ENCODE results near the gene TSPAN13.

Gene TSPAN13

DNA sequence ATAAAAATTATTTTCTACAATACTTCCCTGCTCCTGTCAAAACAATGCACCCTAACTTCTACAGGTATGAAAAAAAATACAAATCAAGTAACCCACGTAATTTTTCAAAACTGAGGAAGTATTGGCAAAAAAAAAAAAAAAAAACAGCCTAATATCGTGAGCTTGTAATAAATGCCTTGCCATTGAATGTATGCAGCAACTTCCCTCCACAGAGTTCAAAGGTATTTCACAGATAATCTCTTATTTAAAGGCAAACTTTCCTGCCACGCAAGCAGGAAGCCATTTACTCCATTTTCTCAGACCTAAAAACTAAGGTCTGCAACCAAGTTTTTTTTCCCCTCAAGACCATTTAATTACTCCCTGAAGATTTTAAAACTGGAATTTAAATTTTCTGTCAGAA is 51.9 kb downstream of the TSPAN13 start:
- Histone ChIP-seq H3K27ac (ENCODE audit: low read length) (no peak overlapping the region), H3K9ac (ENCODE audit: low read length) (no peak overlapping the region), H3K79me2 (ENCODE audit: low read length) (no peaks in the 10 kb centered on the region), H4K20me1 (ENCODE audit: insufficient read depth, low read length) (no peaks in the 10 kb centered on the region), H3K4me1 (ENCODE audit: low read length) (no peaks in the 10 kb centered on the region), H3K9me3 (ENCODE audit: insufficient read depth, low read length) (no peaks in the 10 kb centered on the region), H3K4me3 (ENCODE audit: low read length) (no peak overlapping the region), H3K36me3 (replicated peaks; ENCODE audit: low read depth, low read length) (no peaks in the 10 kb centered on the region), H3K27me3 (ENCODE audit: low read depth, low read length) (no peaks in the 10 kb centered on the region), H3K4me2 (ENCODE audit: low read length) (no peak overlapping the region), H2AFZ (ENCODE audit: low read depth, low read length) (no peak overlapping the region)
- TF ChIP-seq EZH2phosphoT487 (IDR thresholded peaks at IDR 0.05; ENCODE audit: low read depth) = no peak
- TF ChIP-seq, protein P1, sequence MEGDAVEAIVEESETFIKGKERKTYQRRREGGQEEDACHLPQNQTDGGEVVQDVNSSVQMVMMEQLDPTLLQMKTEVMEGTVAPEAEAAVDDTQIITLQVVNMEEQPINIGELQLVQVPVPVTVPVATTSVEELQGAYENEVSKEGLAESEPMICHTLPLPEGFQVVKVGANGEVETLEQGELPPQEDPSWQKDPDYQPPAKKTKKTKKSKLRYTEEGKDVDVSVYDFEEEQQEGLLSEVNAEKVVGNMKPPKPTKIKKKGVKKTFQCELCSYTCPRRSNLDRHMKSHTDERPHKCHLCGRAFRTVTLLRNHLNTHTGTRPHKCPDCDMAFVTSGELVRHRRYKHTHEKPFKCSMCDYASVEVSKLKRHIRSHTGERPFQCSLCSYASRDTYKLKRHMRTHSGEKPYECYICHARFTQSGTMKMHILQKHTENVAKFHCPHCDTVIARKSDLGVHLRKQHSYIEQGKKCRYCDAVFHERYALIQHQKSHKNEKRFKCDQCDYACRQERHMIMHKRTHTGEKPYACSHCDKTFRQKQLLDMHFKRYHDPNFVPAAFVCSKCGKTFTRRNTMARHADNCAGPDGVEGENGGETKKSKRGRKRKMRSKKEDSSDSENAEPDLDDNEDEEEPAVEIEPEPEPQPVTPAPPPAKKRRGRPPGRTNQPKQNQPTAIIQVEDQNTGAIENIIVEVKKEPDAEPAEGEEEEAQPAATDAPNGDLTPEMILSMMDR (IDR thresholded peaks at IDR 0.05; ENCODE audit: low read depth, low read length) = no peak

DNA sequence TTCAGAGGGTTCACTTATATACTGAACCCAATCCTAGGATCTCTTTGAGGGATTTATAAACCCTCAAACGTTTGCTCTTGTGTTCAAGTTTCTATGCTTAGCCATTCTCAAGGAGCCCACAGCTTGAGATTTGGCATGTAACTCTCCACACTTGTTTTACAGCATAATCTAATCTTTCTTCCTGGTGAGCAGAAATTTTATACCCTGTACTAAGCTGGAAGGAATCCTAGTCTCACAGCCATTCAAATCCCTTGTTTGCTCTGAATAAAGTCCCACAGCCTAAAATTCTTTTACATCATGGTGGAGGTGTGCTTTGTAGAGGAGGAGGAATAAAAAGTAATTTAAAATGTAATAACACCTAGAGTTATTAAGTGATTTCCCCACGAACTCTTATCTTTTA is 56.6 kb downstream of the TSPAN13 start:
- Histone ChIP-seq H2AFZ (ENCODE audit: low read depth, low read length) (no peak overlapping the region), H3K4me1 (ENCODE audit: low read length) (peaks cover 10% of the 10 kb centered on the region), H3K27ac (ENCODE audit: low read length) (no peak overlapping the region), H3K4me3 (ENCODE audit: low read length) (no peak overlapping the region), H3K36me3 (replicated peaks; ENCODE audit: low read depth, low read length) (no peaks in the 10 kb centered on the region), H3K9ac (ENCODE audit: low read length) (no peak overlapping the region), H3K4me2 (ENCODE audit: low read length) (no peak overlapping the region), H4K20me1 (ENCODE audit: insufficient read depth, low read length) (no peaks in the 10 kb centered on the region), H3K9me3 (ENCODE audit: insufficient read depth, low read length) (no peaks in the 10 kb centered on the region), H3K27me3 (ENCODE audit: low read depth, low read length) (no peaks in the 10 kb centered on the region), H3K79me2 (ENCODE audit: low read length) (no peaks in the 10 kb centered on the region)
- TF ChIP-seq EZH2phosphoT487 (IDR thresholded peaks at IDR 0.05; ENCODE audit: low read depth) = no peak
- TF ChIP-seq, protein P1 (IDR thresholded peaks at IDR 0.05; ENCODE audit: low read depth, low read length) = no peak

DNA sequence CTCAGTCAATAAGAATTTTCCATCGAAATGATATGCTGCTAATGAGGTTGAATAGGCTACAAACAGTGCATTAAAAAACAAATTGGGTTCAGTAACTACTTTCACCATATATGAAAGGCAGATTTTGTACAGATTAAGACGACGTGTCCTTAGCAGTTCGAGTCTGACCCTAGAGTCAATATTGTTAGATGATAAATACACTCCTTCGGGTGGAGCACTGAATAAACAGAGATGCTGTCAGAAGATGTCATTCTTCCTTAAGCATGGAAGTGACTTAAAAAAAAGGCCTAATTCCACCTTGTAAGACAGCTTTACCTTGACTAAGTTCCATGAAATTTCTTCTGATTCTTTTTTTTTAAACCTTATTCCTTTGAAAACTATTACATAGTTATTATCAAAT is 57.0 kb downstream of the TSPAN13 start:
- Histone ChIP-seq H3K79me2 (ENCODE audit: low read length) (no peaks in the 10 kb centered on the region), H4K20me1 (ENCODE audit: insufficient read depth, low read length) (no peaks in the 10 kb centered on the region), H3K9ac (ENCODE audit: low read length) (no peak overlapping the region), H3K27ac (ENCODE audit: low read length) (no peak overlapping the region), H3K4me1 (ENCODE audit: low read length) (peaks cover 10% of the 10 kb centered on the region), H3K4me2 (ENCODE audit: low read length) (no peak overlapping the region), H3K4me3 (ENCODE audit: low read length) (no peak overlapping the region), H3K9me3 (ENCODE audit: insufficient read depth, low read length) (no peaks in the 10 kb centered on the region), H2AFZ (ENCODE audit: low read depth, low read length) (no peak overlapping the region), H3K27me3 (ENCODE audit: low read depth, low read length) (no peaks in the 10 kb centered on the region), H3K36me3 (replicated peaks; ENCODE audit: low read depth, low read length) (no peaks in the 10 kb centered on the region)
- TF ChIP-seq EZH2phosphoT487 (IDR thresholded peaks at IDR 0.05; ENCODE audit: low read depth) = no peak
- TF ChIP-seq, protein P1 (IDR thresholded peaks at IDR 0.05; ENCODE audit: low read depth, low read length) = no peak

DNA sequence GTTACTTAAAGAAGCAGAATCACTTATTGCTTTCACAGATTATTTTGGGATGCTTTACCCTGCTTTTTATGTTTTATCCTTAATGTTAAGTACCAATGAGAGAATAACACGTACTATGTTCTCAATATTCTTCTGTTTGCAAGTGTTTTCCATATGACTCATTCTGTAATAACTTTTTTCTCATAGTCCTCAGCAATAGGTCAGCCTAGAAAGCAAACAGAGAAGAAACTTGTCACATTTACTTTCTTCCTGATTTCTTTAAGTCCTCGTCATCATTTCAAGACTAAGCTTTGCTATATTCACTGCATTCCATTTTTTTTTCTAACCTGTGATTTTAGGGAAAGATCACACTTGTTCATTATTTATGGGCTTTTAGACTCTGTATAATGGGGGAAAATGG is 58.0 kb downstream of the TSPAN13 start:
- no peaks in the 10 kb centered on the region for H3K79me2 ChIP-seq (ENCODE audit: low read length)
- no peaks in the 10 kb centered on the region for H3K27me3 ChIP-seq (ENCODE audit: low read depth, low read length)
- H4K20me1 ChIP-seq (ENCODE audit: insufficient read depth, low read length) = no peaks in the 10 kb centered on the region
- TF ChIP-seq EZH2phosphoT487 (IDR thresholded peaks at IDR 0.05; ENCODE audit: low read depth) = no peak
- TF ChIP-seq, protein P1 (IDR thresholded peaks at IDR 0.05; ENCODE audit: low read depth, low read length) = no peak
- no peaks in the 10 kb centered on the region for H3K36me3 ChIP-seq (replicated peaks; ENCODE audit: low read depth, low read length)
- H2AFZ ChIP-seq (ENCODE audit: low read depth, low read length) = 0 out of 2 replicates have a peak overlapping the region, but pooled peaks have one; percentile 41
- H3K27ac ChIP-seq (ENCODE audit: low read length) = no peak overlapping the region
- H3K4me2 ChIP-seq (ENCODE audit: low read length) = peak overlapping the region; percentile 42
- no peaks in the 10 kb centered on the region for H3K9me3 ChIP-seq (ENCODE audit: insufficient read depth, low read length)
- no peak overlapping the region for H3K9ac ChIP-seq (ENCODE audit: low read length)
- no peak overlapping the region for H3K4me3 ChIP-seq (ENCODE audit: low read length)
- H3K4me1 ChIP-seq (ENCODE audit: low read length) = peaks cover 10% of the 10 kb centered on the region

Data from OCI-LY3 (cell line).